Omental fat pad (tissue), 4 donors: ENCODE measurements around the gene CCSAP. TPM values are rescaled to one million over a fixed set of nuclear protein-coding genes. Genes with fewer than 3 reads are reported as not detected.

Experiments
- ATAC-seq: fragments of 150-250 bp; one replicate; pipeline ENCODE4 v1.9.1; 2016; ENCODE audit warnings: mild to moderate bottlenecking, moderate library complexity; ENCODE audit not compliant: low FRiP score
- DNase-seq: peaks from one replicate; pipeline ENCODE4 v3.0.0-alpha.2; 2019; ENCODE audit warnings: low spot score
- CTCF ChIP-seq, 3 donors: fragments of 450-650 bp; IDR thresholded peaks; one replicate each; pipeline ENCODE4 v1.5.1; 2016 to 2017; ENCODE audit warnings: antibody characterized with exemption in 3 of 3, mild to moderate bottlenecking in 3 of 3, moderate library complexity in 2 of 3
- total RNA-seq, 4 donors: library from RNA; depleted of rRNA; stranded (reverse); fragments of >200 nt; gene quantifications; one replicate each; pipeline ENCODE4 v1.1.0, GENCODE V29; 2016

CCSAP gene
- total RNA-seq, 4 donors from 2014 or later, result 2.5 to 6.0 (median 4.4) TPM

DNA sequence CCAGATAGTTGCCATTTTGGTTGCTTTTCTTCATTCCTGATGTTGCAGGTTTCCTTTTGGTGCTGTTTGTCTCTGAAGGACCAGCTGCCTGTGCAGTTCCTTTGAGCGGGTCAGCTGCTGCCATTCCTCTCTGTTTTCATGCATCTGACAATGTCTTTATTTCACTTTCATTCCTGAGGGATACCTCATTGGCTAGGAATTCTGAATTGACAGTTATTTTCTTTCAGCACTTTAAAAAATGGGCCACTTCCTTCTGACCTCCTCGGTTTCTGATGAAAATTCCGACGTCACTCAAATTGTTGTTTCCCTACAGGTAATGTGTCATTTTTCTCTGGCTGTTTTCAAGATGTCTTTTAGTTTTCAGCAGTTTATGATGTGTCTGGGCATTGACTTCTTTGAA is 24.8 kb downstream of the CCSAP start:
- no peak for DNase-seq
- no peak for TF ChIP-seq CTCF (IDR thresholded peaks at IDR 0.05)
- ATAC-seq, result no peak

DNA sequence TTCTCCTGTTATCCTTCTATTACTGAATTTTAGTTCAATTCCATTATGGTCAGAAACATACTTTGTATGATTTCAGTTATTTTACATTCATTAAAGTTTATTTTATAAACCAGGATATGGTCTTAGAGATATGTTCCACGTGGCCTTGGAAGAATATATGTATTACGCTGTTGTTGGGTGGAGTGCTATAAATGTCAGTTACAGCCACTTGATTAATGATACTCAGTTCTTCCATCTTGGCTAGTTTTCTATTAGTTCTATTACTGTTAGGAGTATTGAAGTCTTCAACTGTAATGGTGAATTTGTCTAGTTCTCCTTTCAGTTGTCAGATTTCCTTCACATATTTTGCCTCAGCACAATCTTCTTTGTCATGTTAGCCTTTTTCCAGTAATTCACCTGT is 26.7 kb downstream of the CCSAP start:
- ATAC-seq, result no peak
- TF ChIP-seq CTCF (IDR thresholded peaks at IDR 0.05), result no peak
- DNase-seq, result no peak

DNA sequence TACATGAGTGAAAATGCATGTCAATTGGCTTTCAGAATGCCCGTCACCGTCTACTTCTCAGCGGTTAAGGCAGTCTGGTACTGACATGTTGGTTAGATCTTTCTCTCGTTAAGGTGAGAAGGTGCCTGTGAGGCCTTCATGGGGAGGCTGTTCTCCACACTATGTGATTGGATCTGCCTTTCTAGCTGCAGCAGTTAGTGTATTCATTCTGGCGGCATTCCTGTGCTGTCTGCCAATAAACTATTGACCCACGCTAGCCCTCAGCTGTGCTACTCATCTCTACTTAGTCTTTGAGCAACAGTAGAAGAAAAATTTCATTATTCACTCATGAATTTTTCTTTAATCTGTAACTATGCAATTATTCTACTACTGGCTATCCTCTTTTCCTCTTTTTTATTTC is 32.0 kb downstream of the CCSAP start:
- DNase-seq, result no peak
- ATAC-seq, result no peak
- no peak for TF ChIP-seq CTCF (IDR thresholded peaks at IDR 0.05)

- no peak for TF ChIP-seq CTCF (IDR thresholded peaks at IDR 0.05)
- ATAC-seq (no peak), DNase-seq (no peak)
Observed at GRCh38 chr1:229309684-229310083, 33.2 kb downstream of the CCSAP start.

DNA sequence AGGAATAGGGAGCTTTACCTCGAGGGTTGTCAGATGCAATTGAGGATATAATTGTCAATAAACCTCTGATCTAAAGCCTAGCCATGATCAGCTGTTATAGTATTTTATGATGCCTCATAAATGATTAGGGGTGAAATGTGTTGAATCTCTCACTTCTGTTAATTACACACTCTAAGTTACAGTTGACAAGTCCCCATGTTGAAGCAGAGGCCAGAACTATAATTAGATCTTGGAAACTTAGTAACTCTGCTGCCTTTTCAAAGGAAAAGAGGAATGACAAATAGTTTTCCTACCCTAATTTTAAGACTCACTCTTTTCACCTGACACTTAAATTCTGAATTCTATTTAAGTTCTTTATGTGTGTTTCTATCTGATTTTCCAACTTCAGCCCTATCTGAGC is 33.8 kb downstream of the CCSAP start:
- DNase-seq, result no peak
- ATAC-seq, result no peak
- no peak for TF ChIP-seq CTCF (IDR thresholded peaks at IDR 0.05)

DNA sequence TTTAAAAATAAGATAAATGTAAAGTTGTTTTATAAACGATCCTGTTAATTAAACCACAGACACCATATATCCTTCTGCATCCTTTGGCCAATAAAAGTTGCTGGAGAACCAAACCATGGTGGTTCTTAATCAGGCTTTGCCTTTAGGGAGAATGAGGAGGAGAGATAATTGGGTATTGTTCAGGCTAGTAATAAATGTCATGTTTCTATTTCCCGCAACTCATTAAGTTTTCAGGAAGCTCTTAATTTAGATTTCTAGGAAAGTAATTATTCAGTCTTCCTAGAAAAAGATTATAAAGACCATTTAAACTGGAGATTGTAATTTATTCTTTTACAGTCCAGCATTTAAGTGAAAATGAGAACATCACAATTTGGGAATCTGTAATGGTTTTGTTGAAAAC is 37.5 kb downstream of the CCSAP start:
- DNase-seq (no peak), ATAC-seq (no peak)
- TF ChIP-seq CTCF (IDR thresholded peaks at IDR 0.05), result no peak

GRCh38 chr1:229303855-229304254 is 39.0 kb downstream of the CCSAP start:
- ATAC-seq (no peak), DNase-seq (no peak)
- no peak for TF ChIP-seq CTCF (IDR thresholded peaks at IDR 0.05)
